Measurements from ENCODE around the gene TGFBR1.
"Not testable (repeated sequence)": the region's sequence is repeated elsewhere in the genome, so short reads cannot be mapped to it uniquely, and the experiment has no call there.

Gene TGFBR1

GRCh38 chr9:99189887-99190596 is 85.1 kb downstream of the TGFBR1 start:
- no peak for DNase-seq (ENCODE audit: low spot score)

GRCh38 chr9:99190597-99191283 is 85.8 kb downstream of the TGFBR1 start:
- no peak for DNase-seq (ENCODE audit: low spot score)

- DNase-seq (ENCODE audit: low spot score): peak; percentile 16
These were observed 88.0 kb downstream of the TGFBR1 start for GRCh38 chr9:99192786-99193465.

- no peak for DNase-seq (ENCODE audit: low spot score)
These were observed 88.5 kb downstream of the TGFBR1 start for GRCh38 chr9:99193466-99193821.

- not testable (repeated sequence) for DNase-seq (ENCODE audit: low spot score)
These were observed 91.6 kb downstream of the TGFBR1 start for GRCh38 chr9:99196484-99196883.

- peak; percentile 22 for DNase-seq (ENCODE audit: low spot score)
These were observed 92.3 kb downstream of the TGFBR1 start for GRCh38 chr9:99197124-99197630.

GRCh38 chr9:99197987-99198386 is 93.1 kb downstream of the TGFBR1 start:
- no peak for DNase-seq (ENCODE audit: low spot score)

GRCh38 chr9:99199938-99200539 is 95.1 kb downstream of the TGFBR1 start:
- DNase-seq (ENCODE audit: low spot score): no peak

GRCh38 chr9:99201603-99202002 is 96.7 kb downstream of the TGFBR1 start:
- no peak for DNase-seq (ENCODE audit: low spot score)

All from NAMALWA (cell line).